CD14-positive monocyte (primary cell): ENCODE results near the gene UBE2QL1. TPM values are rescaled to one million over a fixed set of nuclear protein-coding genes. Genes with fewer than 3 reads are reported as not detected.

Source experiments
- DNase-seq, 3 donors: peaks; one replicate each; pipeline ENCODE4 v3.0.0-alpha.2; 2011 to 2022
- H2AFZ ChIP-seq: 2 replicates; pipeline ENCODE4 v1.6.0; 2012; ENCODE audit warnings: mild to moderate bottlenecking, low read depth, low read length, inconsistent platforms; ENCODE audit not compliant: insufficient read depth, poor library complexity, severe bottlenecking
- H3K27ac ChIP-seq, 2 donors: 1 replicate in 1 of 2; 2 replicates in 1 of 2; pipeline ENCODE4 v1.5.1; 2012 to 2013; ENCODE audit warnings: low read length in 2 of 2, control low read depth in 1 of 2, inconsistent platforms in 1 of 2, low read depth in 1 of 2, mild to moderate bottlenecking in 1 of 2
- H3K27me3 ChIP-seq, 2 donors: one replicate each; pipeline versions ENCODE4 v1.6.0 to v1.6.1; 2011 to 2013; ENCODE audit warnings: low read length in 2 of 2; ENCODE audit not compliant: control insufficient read depth in 2 of 2, insufficient read depth in 2 of 2
- H3K36me3 ChIP-seq, 2 donors: replicated peaks in 1 of 2; 1 replicate in 1 of 2; 2 replicates in 1 of 2; pipeline versions ENCODE4 v1.5.1 to v1.6.1; 2012 to 2013; ENCODE audit warnings: low read length in 2 of 2, control low read depth in 1 of 2, inconsistent platforms in 1 of 2, mild to moderate bottlenecking in 1 of 2; ENCODE audit not compliant: insufficient read depth in 2 of 2, control insufficient read depth in 1 of 2
- H3K4me1 ChIP-seq, 2 donors: 1 replicate in 1 of 2; 2 replicates in 1 of 2; pipeline versions ENCODE4 v1.5.1 to v1.6.1; 2012 to 2013; ENCODE audit warnings: low read length in 2 of 2, control low read depth in 1 of 2, inconsistent platforms in 1 of 2, mild to moderate bottlenecking in 1 of 2, moderate library complexity in 1 of 2; ENCODE audit not compliant: insufficient read depth in 2 of 2, control insufficient read depth in 1 of 2
- H3K4me2 ChIP-seq: replicated peaks from 2 replicates; pipeline ENCODE3; 2012; ENCODE audit warnings: low read length, moderate library complexity, mild to moderate bottlenecking; ENCODE audit not compliant: poor library complexity, severe bottlenecking; ENCODE audit errors: extremely low read depth
- H3K4me3 ChIP-seq, 3 experiments: fragments of 200-600 bp in 1 of 3; sonication (generic) in 1 of 3; replicated peaks in 1 of 3; 1 replicate in 2 of 3; 2 replicates in 1 of 3; pipeline ENCODE4 v1.5.1; 2011 to 2013; ENCODE audit warnings: low read length in 3 of 3, mild to moderate bottlenecking in 3 of 3, control low read depth in 2 of 3, low read depth in 2 of 3, inconsistent platforms in 1 of 3, moderate library complexity in 1 of 3
- H3K79me2 ChIP-seq: 2 replicates; pipeline ENCODE4 v1.6.0; 2012; ENCODE audit warnings: mild to moderate bottlenecking, control low read depth, inconsistent platforms, low read length, moderate library complexity; ENCODE audit not compliant: insufficient read depth
- H3K9ac ChIP-seq: 2 replicates; pipeline ENCODE4 v1.6.0; 2017; ENCODE audit warnings: low read length, mild to moderate bottlenecking; ENCODE audit not compliant: insufficient read depth, poor library complexity, severe bottlenecking
- H3K9me3 ChIP-seq, 2 donors: replicated peaks in 1 of 2; 1 replicate in 1 of 2; 2 replicates in 1 of 2; pipeline versions ENCODE4 v1.5.1 to v1.6.1; 2012 to 2013; ENCODE audit warnings: low read length in 2 of 2, control low read depth in 1 of 2; ENCODE audit not compliant: control insufficient read depth in 1 of 2, insufficient read depth in 1 of 2
- H4K20me1 ChIP-seq: 2 replicates; pipeline ENCODE4 v1.6.0; 2012; ENCODE audit warnings: mild to moderate bottlenecking, low read length, control low read depth, moderate library complexity; ENCODE audit not compliant: insufficient read depth
- H3K27ac Mint-ChIP-seq, 7 donors: one replicate each; pipeline ENCODE4 v1.8.0; 2020; ENCODE audit warnings: mild to moderate bottlenecking in 7 of 7, mixed read lengths in 7 of 7, moderate library complexity in 6 of 7, inconsistent platforms in 2 of 7
- H3K27me3 Mint-ChIP-seq, 3 donors: one replicate each; pipeline ENCODE4 v1.8.0; 2021 to 2022; ENCODE audit warnings: low read depth in 3 of 3, mild to moderate bottlenecking in 3 of 3, mixed read lengths in 3 of 3, moderate library complexity in 3 of 3, inconsistent platforms in 1 of 3
- H3K36me3 Mint-ChIP-seq, 2 donors: one replicate each; pipeline ENCODE4 v1.8.0; 2020; ENCODE audit warnings: mixed read lengths in 2 of 2, inconsistent platforms in 1 of 2, mild to moderate bottlenecking in 1 of 2
- H3K4me1 Mint-ChIP-seq: one replicate; pipeline ENCODE4 v1.8.0; 2020; ENCODE audit warnings: mild to moderate bottlenecking, mixed read lengths
- H3K4me3 Mint-ChIP-seq, 2 donors: one replicate each; pipeline ENCODE4 v1.8.0; 2020; ENCODE audit warnings: mild to moderate bottlenecking in 2 of 2, mixed read lengths in 2 of 2, moderate library complexity in 1 of 2
- H3K9me3 Mint-ChIP-seq, 7 donors: one replicate each; pipeline ENCODE4 v1.8.0; 2020 to 2022; ENCODE audit warnings: mixed read lengths in 7 of 7, mild to moderate bottlenecking in 6 of 7, moderate library complexity in 6 of 7, inconsistent platforms in 2 of 7
- WGBS: methylation state at CpG from one replicate; pipeline ENCODE4 v1.1.5; 2013; ENCODE audit warnings: missing lambda C conversion rate; ENCODE audit not compliant: insufficient coverage; 5-methylcytosine and 5-hydroxymethylcytosine counted together
- intact Hi-C, 2 donors: fragments of 100-400 bp; cut with micrococcal nuclease; formaldehyde crosslinking; loops; one replicate each; pipeline versions ENCODE4 v1.15.0 to v1.15.1; 2023
- polyA plus RNA-seq, 3 donors: library from polyadenylated mRNA; depleted of rRNA in 1 of 3; unstranded in 2 of 3; stranded (reverse) in 1 of 3; fragments of 300-500 nt in 2 of 3; fragments of >200 nt in 1 of 3; fragmentation: Illumina TruSeq in 2 of 3; gene quantifications; 1 replicate in 2 of 3; 2 replicates in 1 of 3; pipeline ENCODE4 v1.2.3, GENCODE V29; 2012 to 2021
- TF ChIP-seq, protein P1 (sequence below): fragments of 200-600 bp; IDR thresholded peaks from one replicate; pipeline ENCODE4 v1.8.0; 2022; ENCODE audit warnings: antibody characterized with exemption, mild to moderate bottlenecking

The UBE2QL1 gene
- polyA plus RNA-seq, 3 donors: not detected

DNA sequence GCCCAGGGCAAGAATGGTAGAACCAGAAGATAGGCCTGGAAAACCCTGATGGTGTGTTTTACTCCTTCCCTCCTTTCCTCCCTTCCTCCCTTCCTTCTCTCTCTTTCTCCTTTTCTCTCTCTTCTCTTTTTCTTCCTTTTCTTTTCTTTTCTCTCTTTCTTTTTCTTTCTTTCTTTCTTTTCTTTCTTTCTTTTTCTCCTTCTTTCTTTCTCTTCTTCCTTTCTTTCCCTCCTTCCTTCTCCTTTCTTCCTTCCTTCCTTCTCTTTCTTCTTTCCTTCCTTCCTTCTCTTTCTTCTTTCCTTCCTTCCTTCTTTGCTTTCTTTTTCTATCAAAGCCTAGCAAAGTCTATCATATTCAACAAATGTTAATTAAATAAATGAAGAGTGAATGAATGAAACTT lies 24.0 kb upstream of the UBE2QL1 start:
- Histone ChIP-seq H3K27ac (no peak overlapping the region), H2AFZ (no peak overlapping the region), H3K9ac (no peak overlapping the region), H3K27me3 (no peaks in the 10 kb centered on the region), H3K36me3 (no peaks in the 10 kb centered on the region), H3K79me2 (no peaks in the 10 kb centered on the region), H3K9me3 (no peaks in the 10 kb centered on the region), H3K4me3 (no peak overlapping the region), H4K20me1 (no peaks in the 10 kb centered on the region), H3K4me2 (no peak overlapping the region), H3K4me1 (no peaks in the 10 kb centered on the region)
- no peaks in the 10 kb centered on the region for H3K36me3 Mint-ChIP-seq
- H3K27me3 Mint-ChIP-seq: peaks cover 2 to 10% (median 8%) of the 10 kb centered on the region in 3 donors
- intact Hi-C loops: no loop called here
- no peak overlapping the region for H3K4me3 Mint-ChIP-seq
- TF ChIP-seq, protein P1, sequence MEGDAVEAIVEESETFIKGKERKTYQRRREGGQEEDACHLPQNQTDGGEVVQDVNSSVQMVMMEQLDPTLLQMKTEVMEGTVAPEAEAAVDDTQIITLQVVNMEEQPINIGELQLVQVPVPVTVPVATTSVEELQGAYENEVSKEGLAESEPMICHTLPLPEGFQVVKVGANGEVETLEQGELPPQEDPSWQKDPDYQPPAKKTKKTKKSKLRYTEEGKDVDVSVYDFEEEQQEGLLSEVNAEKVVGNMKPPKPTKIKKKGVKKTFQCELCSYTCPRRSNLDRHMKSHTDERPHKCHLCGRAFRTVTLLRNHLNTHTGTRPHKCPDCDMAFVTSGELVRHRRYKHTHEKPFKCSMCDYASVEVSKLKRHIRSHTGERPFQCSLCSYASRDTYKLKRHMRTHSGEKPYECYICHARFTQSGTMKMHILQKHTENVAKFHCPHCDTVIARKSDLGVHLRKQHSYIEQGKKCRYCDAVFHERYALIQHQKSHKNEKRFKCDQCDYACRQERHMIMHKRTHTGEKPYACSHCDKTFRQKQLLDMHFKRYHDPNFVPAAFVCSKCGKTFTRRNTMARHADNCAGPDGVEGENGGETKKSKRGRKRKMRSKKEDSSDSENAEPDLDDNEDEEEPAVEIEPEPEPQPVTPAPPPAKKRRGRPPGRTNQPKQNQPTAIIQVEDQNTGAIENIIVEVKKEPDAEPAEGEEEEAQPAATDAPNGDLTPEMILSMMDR: no peak
- no peaks in the 10 kb centered on the region for H3K4me1 Mint-ChIP-seq
- peak overlapping the region in 1 of 7 donors; percentile 42 for H3K27ac Mint-ChIP-seq
- peaks cover 0 to 8% (median 0%) of the 10 kb centered on the region in 7 donors for H3K9me3 Mint-ChIP-seq
- no peak for DNase-seq

DNA sequence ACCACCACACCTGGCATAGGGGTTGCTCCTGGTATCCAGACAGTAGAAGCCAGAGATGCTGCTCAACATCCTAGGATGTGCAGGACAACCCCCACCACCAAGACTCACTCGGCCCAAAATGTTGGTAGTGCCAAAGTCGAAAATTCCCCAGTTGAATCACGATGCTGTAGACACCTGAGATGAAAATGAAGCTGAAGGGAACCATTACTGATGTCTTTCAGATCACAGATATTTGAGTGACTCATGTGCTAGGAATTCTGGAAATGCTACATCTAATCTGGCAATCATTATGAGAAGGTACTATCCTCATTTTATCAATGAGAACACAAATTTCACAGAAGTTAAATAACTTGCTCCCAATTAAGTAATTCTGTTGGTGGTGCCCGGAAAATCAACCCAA lies 21.0 kb upstream of the UBE2QL1 start:
- Mint-ChIP-seq H3K4me1 (no peaks in the 10 kb centered on the region), H3K4me3 (no peak overlapping the region), H3K9me3 (peaks cover 0 to 5% (median 0%) of the 10 kb centered on the region in 7 donors), H3K27ac (no peak overlapping the region), H3K36me3 (no peaks in the 10 kb centered on the region), H3K27me3 (peaks cover 0 to 17% (median 8%) of the 10 kb centered on the region in 3 donors)
- TF ChIP-seq, protein P1: no peak
- Histone ChIP-seq H3K27me3 (no peaks in the 10 kb centered on the region), H3K27ac (no peak overlapping the region), H3K36me3 (no peaks in the 10 kb centered on the region), H3K9me3 (no peaks in the 10 kb centered on the region), H2AFZ (no peak overlapping the region), H4K20me1 (no peaks in the 10 kb centered on the region), H3K4me3 (no peak overlapping the region), H3K4me1 (no peaks in the 10 kb centered on the region), H3K9ac (no peak overlapping the region), H3K79me2 (no peaks in the 10 kb centered on the region), H3K4me2 (no peak overlapping the region)
- intact Hi-C loops: no loop called here
- no peak for DNase-seq
- WGBS: 100% methylated on average over 1 of the region's 4 CpGs
